CD4-positive, alpha-beta T cell treated with Interleukin-21 for 1 hour (primary cell): ENCODE results near the gene SASS6.
"Not testable (repeated sequence)": the region's sequence is repeated elsewhere in the genome, so short reads cannot be mapped to it uniquely, and the experiment has no call there.

Source experiments
- DNase-seq: peaks from one replicate; pipeline ENCODE4 v3.0.0-alpha.2; 2020

The SASS6 gene

DNA sequence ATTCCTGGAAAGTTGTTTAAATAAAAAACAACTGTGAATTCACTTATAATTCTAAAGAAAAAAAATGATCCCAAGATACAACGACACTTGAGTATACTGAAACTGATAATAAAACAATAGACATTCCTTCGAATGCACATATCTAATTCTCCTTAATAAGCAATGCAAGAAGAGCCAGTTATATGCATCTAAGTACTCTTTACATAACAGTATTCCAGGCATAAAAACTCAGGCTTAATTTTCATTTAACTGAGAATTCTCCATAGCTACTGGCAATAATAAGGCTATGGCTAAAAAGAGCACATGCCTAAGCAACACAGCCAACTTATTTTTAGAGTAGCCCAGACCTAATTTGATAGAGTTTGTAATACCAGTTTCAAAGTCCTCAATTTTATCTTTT, 31.2 kb downstream of the SASS6 start:
- DNase-seq = no peak

DNA sequence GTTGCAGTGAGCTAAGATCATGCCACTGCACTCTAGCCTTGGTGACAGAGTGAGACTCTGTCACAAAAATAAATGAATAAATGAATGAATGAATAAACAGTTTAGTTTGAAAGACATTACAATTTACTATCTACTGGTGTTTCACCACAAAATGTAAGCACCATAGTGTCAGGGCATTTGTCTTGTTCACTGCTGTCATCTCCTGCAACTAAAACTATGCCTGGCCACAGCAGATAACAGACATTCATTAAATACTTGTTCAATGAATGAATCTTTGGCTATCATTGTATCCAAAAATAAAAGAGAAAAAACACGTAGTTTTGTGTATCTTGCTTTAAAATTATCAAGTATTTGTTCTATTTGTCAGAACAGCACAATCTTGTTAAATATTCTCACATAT, 32.5 kb downstream of the SASS6 start:
- DNase-seq = no peak

DNA sequence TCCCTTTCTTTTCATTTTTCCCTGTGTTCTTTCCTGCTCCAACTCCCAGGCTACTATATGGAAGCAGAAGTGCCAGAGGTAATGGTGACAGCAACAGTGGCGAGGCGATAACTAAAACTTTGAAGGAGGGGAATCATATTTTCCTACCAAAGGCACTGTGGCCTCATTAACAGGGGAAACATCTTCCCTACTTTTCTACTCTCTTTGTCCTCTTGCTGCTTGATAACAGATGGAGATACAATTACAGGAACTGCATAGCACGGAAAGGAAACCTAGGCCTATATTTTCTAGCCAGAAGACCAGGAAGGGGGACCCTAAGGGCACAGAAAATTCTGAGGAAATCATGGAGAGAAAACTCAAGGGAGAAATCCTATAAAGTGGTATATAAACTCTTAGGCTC, 42.3 kb downstream of the SASS6 start:
- DNase-seq = no peak

DNA sequence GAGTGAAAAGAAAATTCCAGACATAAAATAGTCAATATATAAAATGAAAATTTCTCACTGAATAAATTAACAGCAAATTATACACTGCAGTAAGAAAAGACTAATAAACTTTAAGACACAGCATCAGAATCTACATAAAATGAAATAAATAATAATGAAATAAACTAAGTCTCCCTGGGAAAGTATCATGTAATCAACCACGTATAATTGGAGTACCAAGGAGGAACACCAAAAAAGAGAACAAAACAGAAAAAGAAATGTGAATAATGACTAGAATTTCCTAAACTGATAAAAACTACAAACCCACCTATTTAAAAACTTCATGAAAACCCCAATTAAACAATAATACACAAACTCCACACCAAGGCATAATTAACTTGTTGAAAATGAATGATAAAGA, 43.6 kb downstream of the SASS6 start:
- DNase-seq = no peak

DNA sequence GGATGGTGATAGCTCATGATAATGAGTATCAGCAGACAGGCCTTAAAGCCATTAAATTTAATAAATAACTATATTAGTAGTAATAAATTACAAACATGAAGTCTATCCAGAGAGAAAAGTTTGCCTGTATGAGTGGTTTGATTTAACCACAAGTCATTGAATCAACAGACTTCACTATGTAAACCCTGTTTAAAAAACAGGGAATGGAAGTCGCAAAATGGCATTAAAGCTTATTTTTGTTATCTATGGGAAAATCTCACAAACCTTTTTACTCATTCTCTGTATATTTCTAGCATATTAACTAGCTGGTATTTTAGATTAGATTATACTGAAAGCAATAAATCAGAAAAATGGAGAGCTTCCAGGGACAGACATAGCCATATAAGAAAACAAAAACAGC, 45.3 kb downstream of the SASS6 start:
- no peak for DNase-seq

DNA sequence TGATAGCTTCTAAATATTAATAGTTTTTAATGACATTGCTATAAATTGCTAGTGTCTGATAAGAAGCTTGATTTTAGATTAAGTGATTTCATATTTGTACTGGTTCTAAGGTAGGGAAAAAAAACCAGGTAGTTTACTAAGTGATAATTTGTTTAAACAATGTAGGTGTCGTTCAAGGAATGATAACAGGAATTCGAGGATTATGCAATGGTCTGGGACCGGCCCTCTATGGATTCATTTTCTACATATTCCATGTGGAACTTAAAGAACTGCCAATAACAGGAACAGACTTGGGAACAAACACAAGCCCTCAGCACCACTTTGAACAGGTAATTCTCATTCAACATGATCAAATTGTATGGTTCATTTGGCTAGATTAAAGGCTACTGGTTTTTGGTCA, 52.4 kb downstream of the SASS6 start:
- DNase-seq = no peak

DNA sequence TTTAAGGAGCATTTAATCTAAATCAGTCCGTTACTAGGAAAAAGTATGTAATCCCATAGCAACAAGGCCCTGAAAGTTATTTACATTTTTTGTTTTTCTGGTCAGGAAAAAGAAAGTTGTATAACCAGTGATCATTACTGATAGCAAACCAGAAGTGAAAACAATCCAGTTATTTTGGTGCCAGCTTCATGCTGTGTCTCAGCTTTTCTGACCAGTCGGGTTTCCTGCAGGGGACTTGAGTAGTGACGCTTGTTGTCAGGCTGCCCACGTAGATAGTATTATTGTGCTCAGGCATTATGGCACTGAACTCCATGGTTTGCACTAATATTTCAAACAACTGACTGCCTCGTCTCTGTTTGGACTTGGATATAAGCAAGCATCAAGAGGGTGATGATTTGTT, 55.2 kb downstream of the SASS6 start:
- DNase-seq = no peak

DNA sequence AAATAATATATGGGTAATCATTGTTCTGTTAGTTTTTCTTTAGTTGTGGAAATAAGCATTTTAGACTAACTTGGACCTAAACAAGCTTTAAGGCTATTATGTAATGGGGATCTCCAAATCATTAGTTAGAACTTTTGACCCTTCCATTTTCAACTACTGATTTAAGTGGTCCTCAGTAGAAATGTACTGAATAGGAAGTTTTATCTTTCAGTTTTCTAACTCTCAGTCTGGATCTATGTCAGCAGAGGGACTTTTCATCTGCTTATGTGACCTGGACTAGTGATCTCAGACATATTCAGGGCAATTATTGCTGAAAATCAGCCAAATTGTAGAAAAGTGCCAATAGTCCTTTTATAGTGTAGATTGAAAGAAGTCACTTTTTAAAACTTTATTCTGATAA, 56.0 kb downstream of the SASS6 start:
- DNase-seq = no peak

DNA sequence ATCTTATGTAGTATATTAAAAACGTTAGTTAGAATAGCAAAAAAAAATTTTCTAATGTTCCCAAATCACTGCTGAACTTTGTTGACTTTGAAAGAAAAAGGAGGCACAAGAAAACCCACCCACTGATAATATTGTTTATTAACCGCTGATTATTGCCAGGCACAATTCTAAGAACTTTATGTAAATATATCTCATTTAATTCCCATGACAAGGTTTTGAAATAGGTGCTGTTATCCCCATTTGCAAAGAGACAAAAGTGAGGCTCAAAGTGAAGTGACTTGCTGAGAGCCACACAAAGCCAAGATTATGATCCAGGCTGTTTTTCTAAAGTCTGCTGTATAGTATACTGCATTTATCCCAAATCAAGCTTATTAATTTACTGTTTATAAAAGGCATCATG, 56.4 kb downstream of the SASS6 start:
- no peak for DNase-seq

DNA sequence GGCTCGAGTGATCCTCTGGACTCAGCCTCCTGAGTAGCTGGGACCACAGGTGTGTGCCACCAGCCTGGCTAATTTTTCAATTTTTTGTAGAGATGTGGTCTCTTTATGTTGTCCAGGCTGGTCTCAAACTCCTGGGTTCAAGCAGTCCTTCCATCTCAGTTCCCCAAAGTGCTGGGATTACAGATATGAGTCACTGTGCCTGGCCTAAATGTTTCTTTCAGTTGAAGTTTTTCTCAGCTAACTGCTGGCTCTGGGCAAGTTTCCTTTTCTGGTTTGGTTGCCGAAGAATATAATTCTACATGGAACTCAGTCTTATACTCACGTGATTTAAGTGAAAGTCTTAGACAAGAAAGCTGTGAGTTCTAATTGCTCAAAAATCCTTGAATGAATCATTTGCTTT, 57.0 kb downstream of the SASS6 start:
- DNase-seq = no peak

DNA sequence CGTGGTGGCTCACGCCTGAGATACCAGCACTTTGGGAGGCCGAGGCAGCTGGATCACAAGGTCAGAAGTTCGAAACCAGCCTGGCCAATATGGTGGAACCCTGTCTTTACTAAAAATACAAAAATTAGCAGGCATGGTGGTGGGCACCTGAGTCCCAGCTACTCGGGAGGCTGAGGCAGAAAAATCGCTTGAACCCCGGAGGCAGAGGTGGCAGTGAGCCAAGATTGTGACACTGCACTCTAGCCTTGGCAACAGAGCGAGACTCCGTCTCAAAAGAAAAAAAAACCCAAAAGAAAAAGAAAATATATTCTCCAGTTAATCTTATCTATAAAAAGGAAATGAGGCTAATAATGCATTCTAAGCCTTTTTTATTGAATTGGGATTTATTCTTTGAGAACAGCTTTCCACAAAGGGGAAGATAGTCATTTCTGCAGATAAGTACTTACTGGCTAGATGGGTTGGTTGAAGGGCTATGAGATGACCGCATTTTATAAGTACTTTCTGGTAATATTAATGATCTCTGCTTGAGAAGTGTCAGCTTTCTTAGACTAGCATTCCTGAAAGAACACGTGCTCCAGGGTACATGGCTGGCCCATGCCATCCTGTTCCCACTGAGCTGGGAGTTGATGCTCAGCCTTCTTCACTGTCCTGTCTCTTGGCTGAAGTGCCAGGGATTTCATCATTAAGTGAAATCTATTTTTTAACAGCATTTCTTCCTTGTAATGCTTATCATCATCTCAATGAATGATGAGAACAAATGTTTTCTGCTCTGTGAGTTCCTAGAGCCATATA, 57.9 kb downstream of the SASS6 start:
- no peak for DNase-seq

DNA sequence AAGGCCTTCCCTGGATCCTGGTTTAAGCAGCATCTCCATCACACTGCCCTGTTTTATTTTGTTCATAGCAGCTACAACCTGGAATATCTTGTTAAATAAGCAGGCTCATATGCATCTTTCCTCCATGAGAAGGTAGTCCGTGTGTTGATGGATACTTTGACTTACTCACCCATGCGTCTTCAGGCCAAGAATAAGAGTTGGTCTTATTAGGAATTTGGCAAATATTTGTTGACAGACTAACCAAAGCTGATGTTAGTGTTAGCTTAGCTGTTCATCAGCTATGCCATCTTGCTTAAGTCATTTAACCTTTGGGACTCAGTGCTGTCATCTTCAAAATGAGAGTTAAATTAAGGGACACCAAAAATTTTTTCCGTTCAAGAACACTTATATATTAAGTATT, 59.2 kb downstream of the SASS6 start:
- DNase-seq = no peak

DNA sequence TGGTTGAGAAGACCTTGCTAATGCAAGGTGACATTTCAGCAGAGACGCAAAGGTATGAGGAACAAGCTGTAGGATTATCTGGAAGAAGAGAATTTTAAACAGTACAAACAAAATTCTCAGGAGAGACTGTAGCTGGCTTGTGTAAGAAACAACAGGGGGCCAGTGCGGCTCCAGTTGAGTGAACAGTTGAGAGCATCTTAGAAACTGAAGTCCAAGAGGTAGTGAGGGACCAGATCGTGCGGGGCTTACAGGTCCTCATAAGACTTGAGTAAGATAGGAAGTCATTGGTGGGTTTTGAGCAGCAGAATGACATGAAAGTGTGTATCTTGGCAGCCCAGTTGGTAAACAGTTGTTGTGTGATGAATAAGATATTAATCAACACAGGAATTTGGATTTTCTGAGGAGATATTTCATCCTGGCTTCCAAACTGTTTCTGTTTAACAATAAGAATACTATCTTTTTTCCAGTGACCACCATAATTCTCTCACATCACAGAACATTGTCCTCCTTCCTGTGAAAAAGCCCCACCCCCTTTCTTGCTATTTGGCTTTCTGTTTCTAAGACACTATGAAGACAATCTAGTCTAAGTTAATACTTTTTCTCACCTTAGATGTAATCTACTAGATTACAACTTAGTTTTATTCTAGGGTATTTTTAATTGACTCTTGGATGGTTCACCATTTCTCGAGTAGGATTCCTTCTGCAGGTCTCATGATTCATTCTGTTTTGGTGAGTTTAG, 62.4 kb downstream of the SASS6 start:
- DNase-seq = no peak

DNA sequence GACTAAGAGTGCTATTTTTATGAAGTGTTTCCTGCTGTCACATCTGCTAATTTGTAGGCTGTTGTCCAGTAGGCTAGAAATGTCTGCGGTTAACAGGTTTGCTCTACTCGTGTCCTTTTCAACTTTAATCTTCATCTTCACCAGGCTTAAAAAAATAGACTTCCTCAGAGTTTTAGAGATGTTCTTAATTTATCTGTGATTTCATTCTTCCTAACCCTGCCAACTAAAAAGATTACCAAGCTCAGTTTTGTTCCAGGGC, 66.8 kb downstream of the SASS6 start:
- no peak for DNase-seq

DNA sequence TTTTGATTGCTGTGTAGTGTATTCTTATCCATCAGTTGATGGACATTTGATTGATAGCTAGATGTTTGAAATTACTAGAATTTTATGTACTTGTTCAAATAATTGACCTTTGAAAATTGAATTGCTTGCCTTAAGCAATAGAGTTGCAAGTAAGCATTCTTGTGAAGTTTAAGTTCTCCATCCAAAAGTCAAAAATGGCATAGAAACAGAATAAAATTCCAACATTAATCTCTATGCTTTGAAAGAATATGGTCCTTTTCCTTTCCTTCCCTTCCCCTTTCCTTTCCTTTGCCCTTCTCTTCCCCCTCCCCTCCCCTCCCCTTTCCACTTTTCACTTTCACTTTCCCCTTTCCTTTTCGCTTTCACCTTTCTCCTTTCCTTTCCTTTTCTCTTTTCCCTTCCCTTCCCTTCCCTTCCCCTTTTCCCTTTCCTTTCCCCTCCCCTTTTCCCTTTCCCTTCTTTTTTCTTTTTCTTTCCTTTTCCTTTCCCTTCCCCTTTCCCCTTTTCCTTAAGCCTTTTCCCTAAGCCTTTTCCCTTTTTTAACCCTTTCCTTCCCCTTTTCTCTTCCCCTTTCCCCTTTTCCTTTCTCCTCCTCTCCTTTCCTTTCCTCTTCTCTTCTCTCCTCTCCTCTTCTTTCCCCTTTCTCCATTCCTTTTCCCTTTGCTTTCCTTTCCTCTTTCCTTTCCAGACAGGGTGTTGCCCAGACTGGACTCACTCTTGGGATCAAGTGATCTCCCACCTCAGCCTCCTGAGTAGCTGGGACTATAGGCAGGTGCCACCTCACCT, 67.4 kb downstream of the SASS6 start:
- DNase-seq = no peak

DNA sequence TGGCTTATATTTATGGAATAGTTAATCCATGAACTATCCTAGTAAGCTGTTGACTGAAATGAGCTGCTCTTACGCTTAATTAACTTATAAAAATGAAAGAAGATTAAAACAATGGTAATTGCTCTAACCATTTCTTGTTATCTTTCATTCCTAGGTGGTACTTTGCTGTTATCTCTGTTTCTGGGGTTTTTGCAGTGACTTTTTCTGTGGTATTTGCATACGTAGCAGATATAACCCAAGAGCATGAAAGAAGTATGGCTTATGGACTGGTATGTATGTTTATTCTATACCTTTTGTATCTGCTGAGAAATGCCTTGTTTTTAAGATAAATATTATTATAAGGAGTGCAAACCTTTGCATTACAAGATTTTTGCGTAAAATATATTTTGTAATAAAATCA, 71.0 kb downstream of the SASS6 start:
- no peak for DNase-seq

DNA sequence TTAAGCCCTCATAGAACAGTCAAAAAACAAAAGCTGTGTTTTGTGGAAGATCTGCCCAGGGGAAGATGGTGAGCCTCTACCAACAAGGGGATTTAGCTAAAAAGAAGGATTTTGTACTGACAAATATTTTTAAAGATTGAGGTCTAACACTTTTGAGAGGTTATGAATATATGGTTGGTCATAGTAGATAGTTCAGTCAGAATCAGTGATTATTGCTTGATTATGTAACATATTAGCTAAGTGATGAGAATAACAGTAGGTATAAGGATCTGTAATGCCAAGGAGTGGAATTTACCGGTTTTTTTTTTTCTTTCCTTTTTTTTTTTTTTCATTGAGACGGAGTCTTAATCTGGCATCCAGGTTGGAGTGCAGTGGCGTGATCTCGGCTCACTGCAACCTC, 79.0 kb downstream of the SASS6 start:
- DNase-seq = no peak

DNA sequence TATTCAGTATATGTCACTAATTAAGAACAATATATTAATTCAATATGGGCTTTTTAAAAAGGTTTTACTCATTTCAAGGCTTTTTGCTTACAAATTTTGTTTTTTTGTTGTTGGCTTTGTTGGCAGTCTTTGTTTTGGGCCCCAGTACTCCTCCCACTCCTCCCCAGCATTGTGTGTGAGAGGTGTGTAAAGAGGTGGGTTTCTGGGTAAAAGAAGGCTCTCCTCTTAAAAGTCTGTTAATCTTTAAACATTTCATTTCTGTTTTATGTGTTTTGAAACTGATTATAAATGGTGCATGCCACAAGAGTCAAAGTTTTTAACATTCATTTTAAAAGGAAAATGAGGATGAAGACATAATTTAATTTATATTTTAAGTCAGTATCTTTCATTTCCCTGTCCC, 79.6 kb downstream of the SASS6 start:
- DNase-seq = no peak

DNA sequence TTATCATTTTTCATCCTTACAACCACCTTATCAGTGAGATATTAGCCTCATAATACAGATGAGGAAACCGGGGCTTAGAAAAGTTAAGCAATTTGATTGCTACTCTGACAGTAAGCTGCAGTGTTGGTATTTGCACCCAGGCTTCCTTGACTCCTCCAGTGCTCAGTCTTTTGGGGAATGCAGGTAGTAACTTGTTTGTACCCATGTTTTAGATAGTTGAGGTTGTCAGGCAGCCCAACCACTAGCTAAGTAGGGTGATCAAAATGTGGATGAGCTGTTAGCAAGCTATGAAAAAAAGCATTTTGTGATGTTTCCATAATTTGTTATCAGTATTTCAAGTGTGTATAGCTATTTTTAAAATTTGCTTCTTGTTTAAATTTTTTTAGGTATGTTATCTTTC, 80.8 kb downstream of the SASS6 start:
- DNase-seq = no peak

DNA sequence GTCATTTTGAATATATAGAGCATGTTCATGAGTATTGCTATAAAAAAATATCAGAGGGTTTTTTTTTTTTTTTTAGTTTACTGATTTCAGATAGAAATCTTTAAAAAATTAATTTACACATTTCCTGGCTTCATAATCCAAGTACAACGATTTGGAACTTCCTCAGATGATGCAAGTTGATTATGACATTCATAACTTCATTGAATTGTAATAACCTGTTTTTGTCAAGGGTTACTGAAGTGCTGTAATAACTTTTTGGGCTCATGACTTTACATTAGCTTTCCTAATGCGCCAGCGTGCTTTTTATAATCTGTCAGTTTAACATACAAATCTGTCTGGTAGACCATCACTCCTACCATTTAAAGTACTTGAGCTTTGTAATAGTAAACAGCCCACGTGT, 81.3 kb downstream of the SASS6 start:
- no peak for DNase-seq

DNA sequence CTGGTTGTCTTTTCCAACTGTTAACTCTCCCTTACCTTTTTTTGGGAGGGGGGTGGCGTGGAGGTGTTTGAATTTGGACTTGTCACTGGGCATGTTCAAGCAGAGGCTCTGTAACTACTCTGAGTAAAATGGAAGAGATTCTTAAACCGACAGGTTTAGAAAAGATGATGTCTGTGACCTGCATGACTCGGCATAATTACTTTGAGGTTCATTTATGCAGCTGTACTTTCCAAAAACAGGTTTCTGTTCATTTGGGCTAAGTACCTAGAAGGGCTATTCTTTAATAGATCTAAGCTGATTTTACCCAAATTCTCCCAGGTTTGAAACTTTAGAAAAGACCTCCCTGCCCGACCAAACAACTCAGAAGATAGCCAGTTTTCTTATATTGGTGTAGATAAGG, 82.6 kb downstream of the SASS6 start:
- DNase-seq = no peak

DNA sequence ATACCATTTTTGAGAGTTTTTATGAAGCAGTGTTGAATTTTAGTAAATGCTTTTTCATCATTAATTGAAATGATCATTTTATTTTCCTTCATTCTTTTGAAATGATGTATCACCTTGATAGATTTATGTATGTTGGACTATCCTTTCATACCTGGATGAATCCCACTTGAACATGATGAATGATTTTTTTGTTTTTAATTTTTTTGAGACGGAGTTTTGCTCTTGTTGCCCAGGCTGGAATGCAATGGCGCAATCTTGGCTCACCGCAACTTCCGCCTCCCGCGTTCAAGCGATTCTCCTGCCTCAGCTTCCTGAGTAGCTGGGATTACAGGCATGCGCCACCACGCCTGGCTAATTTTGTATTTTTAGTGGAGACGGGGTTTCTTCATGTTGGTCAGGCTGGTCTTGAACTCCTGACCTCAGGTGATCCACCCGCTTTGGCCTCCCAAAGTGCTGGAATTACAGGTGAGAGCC, 85.5 kb downstream of the SASS6 start:
- not testable (repeated sequence) for DNase-seq

DNA sequence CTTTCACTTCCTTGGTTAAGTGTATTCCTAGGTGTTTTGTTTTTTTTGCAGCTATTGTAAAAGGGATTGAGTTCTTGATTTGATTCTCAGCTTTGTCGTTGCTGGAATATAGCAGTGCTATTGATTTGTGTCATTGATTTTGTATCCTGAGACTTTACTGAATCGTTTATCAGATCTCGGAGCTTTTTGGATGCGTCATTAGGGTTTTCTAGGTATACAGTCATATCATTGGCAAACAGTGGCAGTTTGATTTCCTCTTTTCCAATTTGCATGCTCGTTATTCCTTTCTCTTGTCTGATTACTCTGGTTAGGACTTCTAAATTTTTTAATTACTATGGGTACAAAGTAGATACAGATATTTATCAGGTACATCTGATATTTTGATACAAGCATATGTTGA, 87.5 kb downstream of the SASS6 start:
- no peak for DNase-seq

DNA sequence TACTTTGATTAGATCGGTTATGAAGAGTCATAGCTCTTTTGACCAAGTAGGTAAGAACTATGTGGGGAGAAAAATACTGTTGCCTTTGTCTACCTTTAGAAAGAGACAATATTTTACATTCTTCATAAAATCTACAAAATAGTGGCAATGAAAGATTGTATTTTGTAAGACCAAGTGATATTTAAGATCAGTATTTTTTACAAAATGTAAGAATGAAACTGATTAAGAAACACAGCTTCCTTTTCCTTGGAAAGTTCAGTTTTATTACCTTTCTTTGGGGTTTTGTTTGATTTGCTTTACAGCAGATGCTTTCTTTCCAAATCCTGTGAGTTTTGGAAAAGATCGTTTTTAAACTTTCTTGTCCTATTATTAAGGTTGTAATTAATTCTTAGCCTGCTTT, 93.1 kb downstream of the SASS6 start:
- DNase-seq = no peak
